Neural cell (in vitro differentiated cells): ENCODE data around the gene AIP. TPM values are rescaled to one million over a fixed set of nuclear protein-coding genes. Genes with fewer than 3 reads are reported as not detected.

Experiments
- H2AFZ ChIP-seq: fragments of 200-600, 300-800 bp; sonication (generic), shearing (Covaris generic); 2 replicates; pipeline ENCODE4 v1.6.0; 2014; ENCODE audit warnings: low read depth, mild to moderate bottlenecking, antibody characterized with exemption, low read length, moderate library complexity
- H3F3A ChIP-seq: fragments of 200-600 bp; shearing (Covaris generic); 2 replicates; pipeline ENCODE4 v1.6.1; 2016; ENCODE audit warnings: mild to moderate bottlenecking, moderate library complexity, mixed read lengths, antibody characterized with exemption, low read length; ENCODE audit not compliant: insufficient read depth, poor library complexity, severe bottlenecking
- H3K27ac ChIP-seq: fragments of 200-600, 300-800 bp; sonication (generic), shearing (Covaris generic); 2 replicates; pipeline ENCODE4 v1.5.1; 2014; ENCODE audit warnings: mild to moderate bottlenecking, low read length, moderate library complexity
- H3K27me3 ChIP-seq: fragments of 300-800, 200-600 bp; sonication (generic), shearing (Covaris generic); 2 replicates; pipeline ENCODE4 v1.6.0; 2014; ENCODE audit warnings: mild to moderate bottlenecking, low read depth, low read length, moderate library complexity; ENCODE audit not compliant: insufficient read depth
- H3K36me3 ChIP-seq: fragments of 300-800, 200-600 bp; sonication (generic), shearing (Covaris generic); 2 replicates; pipeline ENCODE4 v1.5.1; 2014; ENCODE audit warnings: mild to moderate bottlenecking, antibody characterized with exemption, low read length, moderate library complexity; ENCODE audit not compliant: insufficient read depth
- H3K4me2 ChIP-seq: fragments of 300-800, 200-600 bp; sonication (generic), shearing (Covaris generic); 2 replicates; pipeline ENCODE4 v1.6.0; 2014; ENCODE audit warnings: mild to moderate bottlenecking, low read length
- H3K4me3 ChIP-seq: fragments of 300-800, 200-600 bp; sonication (generic), shearing (Covaris generic); 2 replicates; pipeline ENCODE4 v1.5.1; 2014; ENCODE audit warnings: mild to moderate bottlenecking, low read length, moderate library complexity
- H3K79me2 ChIP-seq: fragments of 200-600 bp; shearing (Covaris generic); replicated peaks from 2 replicates; pipeline ENCODE4 v1.6.0; 2014; ENCODE audit warnings: mild to moderate bottlenecking, low read length, moderate library complexity; ENCODE audit not compliant: insufficient read depth
- H3K9ac ChIP-seq: fragments of 300-800, 200-600 bp; sonication (generic), shearing (Covaris generic); 2 replicates; pipeline ENCODE4 v1.6.1; 2016; ENCODE audit warnings: mild to moderate bottlenecking, low read length, mixed read lengths
- H3K9me2 ChIP-seq: fragments of 200-600 bp; shearing (Covaris generic); 2 replicates; pipeline ENCODE4 v1.6.1; 2016; ENCODE audit warnings: mild to moderate bottlenecking, low read length, mixed read lengths; ENCODE audit not compliant: insufficient read depth
- H3K9me3 ChIP-seq: fragments of 200-600, 300-800 bp; sonication (generic), shearing (Covaris generic); 2 replicates; pipeline ENCODE4 v1.6.1; 2016; ENCODE audit warnings: mild to moderate bottlenecking, mixed run types, low read length, moderate library complexity, mixed read lengths
- H4K20me1 ChIP-seq: fragments of 200-600 bp; shearing (Covaris generic); 2 replicates; pipeline ENCODE4 v1.6.1; 2016; ENCODE audit warnings: mild to moderate bottlenecking, mixed run types; ENCODE audit not compliant: insufficient read depth
- CTCF ChIP-seq: fragments of 450-650 bp; IDR thresholded peaks from 2 replicates; pipeline ENCODE4 v1.5.1; 2014; ENCODE audit warnings: antibody characterized with exemption, mild to moderate bottlenecking, moderate library complexity; ENCODE audit not compliant: poor library complexity, severe bottlenecking
- EP300 ChIP-seq: fragments of 450-650 bp; conservative IDR thresholded peaks from 2 replicates; pipeline ENCODE4 v1.6.1; 2014; ENCODE audit warnings: antibody characterized with exemption, mild to moderate bottlenecking, moderate library complexity; ENCODE audit not compliant: poor library complexity, severe bottlenecking
- EZH2 ChIP-seq: fragments of 200-600, 300-800 bp; shearing (Covaris generic), sonication (generic); IDR thresholded peaks from 2 replicates; pipeline ENCODE4 v1.6.1; 2014; ENCODE audit warnings: antibody characterized with exemption, low read length, borderline replicate concordance, mild to moderate bottlenecking; ENCODE audit not compliant: insufficient read depth, poor library complexity, severe bottlenecking
- MXI1 ChIP-seq: fragments of 450-650 bp; conservative IDR thresholded peaks from 2 replicates; pipeline ENCODE4 v1.6.1; 2014; ENCODE audit warnings: antibody characterized with exemption, mild to moderate bottlenecking; ENCODE audit not compliant: poor library complexity, severe bottlenecking
- POLR2AphosphoS5 ChIP-seq: IDR thresholded peaks from 2 replicates; pipeline ENCODE4 v1.6.1; 2012
- RAD21 ChIP-seq: fragments of 450-650 bp; conservative IDR thresholded peaks from 2 replicates; pipeline ENCODE4 v1.6.1; 2014; ENCODE audit warnings: antibody characterized with exemption, mild to moderate bottlenecking, moderate library complexity
- REST ChIP-seq: IDR thresholded peaks from 2 replicates; pipeline ENCODE4 v1.6.1; 2012; ENCODE audit warnings: borderline replicate concordance
- SMC3 ChIP-seq: fragments of 450-650 bp; conservative IDR thresholded peaks from 2 replicates; pipeline ENCODE4 v1.6.1; 2014; ENCODE audit warnings: antibody characterized with exemption, mild to moderate bottlenecking, moderate library complexity; ENCODE audit not compliant: poor library complexity
- TAF1 ChIP-seq: IDR thresholded peaks from 2 replicates; pipeline ENCODE4 v1.6.1; 2012; ENCODE audit warnings: low read depth
- polyA plus RNA-seq: library from polyadenylated mRNA; depleted of rRNA; stranded (reverse); fragments of >200 nt; gene quantifications from 2 replicates; pipeline ENCODE4 v1.2.3, GENCODE V29; 2014

Gene AIP
- polyA plus RNA-seq, 1 donor from 2014 or later: 83.9 TPM

- peak within 1 kb of the TSS; percentile 95 for H3K4me3 ChIP-seq
- no peaks in the 10 kb centered on the region for H3K9me2 ChIP-seq
- no peaks in the 10 kb centered on the region for H3F3A ChIP-seq
- no peaks in the 10 kb centered on the region for H3K79me2 ChIP-seq
- peak within 1 kb of the TSS; percentile 80 for H2AFZ ChIP-seq
- H3K9ac ChIP-seq: peak within 1 kb of the TSS; percentile 86
- H3K27ac ChIP-seq: peak within 1 kb of the TSS; percentile 68
- H3K9me3 ChIP-seq: no peaks in the 10 kb centered on the region
- H4K20me1 ChIP-seq: no peaks in the 10 kb centered on the region
- H3K36me3 ChIP-seq: no peaks in the 10 kb centered on the region
- peak; percentile 82 for TF ChIP-seq POLR2AphosphoS5
- peak; percentile 72 for TF ChIP-seq CTCF
- peak; percentile 79 for TF ChIP-seq MXI1
- TF ChIP-seq SMC3: peak; percentile 77
- no peak for TF ChIP-seq TAF1
- TF ChIP-seq EP300: peak; percentile 25
- peak; percentile 66 for TF ChIP-seq RAD21
- TF ChIP-seq EZH2: no peak
- no peak for TF ChIP-seq REST
- H3K4me2 ChIP-seq: peak within 1 kb of the TSS; percentile 94
- H3K27me3 ChIP-seq: no peaks in the 10 kb centered on the region
Measured at GRCh38 chr11:67468759-67469507, 13.9 kb upstream of the AIP start, which contains the start of gene TMEM134. Gene TMEM134, minus strand, starts transcription at chr11:67469251. Its CDS starts 59 bp downstream, at chr11:67469192.

- peak overlapping the region; percentile 48 for H3K4me2 ChIP-seq
- H3F3A ChIP-seq: no peaks in the 10 kb centered on the region
- peak overlapping the region; percentile 95 for H3K4me3 ChIP-seq
- no peaks in the 10 kb centered on the region for H4K20me1 ChIP-seq
- peak overlapping the region; percentile 68 for H3K27ac ChIP-seq
- no peaks in the 10 kb centered on the region for H3K9me3 ChIP-seq
- TF ChIP-seq MXI1 (no peak), SMC3 (peak; percentile 11), POLR2AphosphoS5 (no peak), TAF1 (no peak), EZH2 (no peak), CTCF (peak; percentile 4), RAD21 (no peak), REST (no peak), EP300 (no peak)
- no peaks in the 10 kb centered on the region for H3K79me2 ChIP-seq
- peak overlapping the region; percentile 48 for H2AFZ ChIP-seq
- H3K36me3 ChIP-seq: no peaks in the 10 kb centered on the region
- peak overlapping the region; percentile 67 for H3K9ac ChIP-seq
- H3K27me3 ChIP-seq: no peaks in the 10 kb centered on the region
- no peaks in the 10 kb centered on the region for H3K9me2 ChIP-seq
Measured at GRCh38 chr11:67469508-67469811, 13.4 kb upstream of the AIP start.
